Effector CD8-positive, alpha-beta T cell (primary cell): ENCODE measurements around the gene MAEA.
A peak's percentile ranks its signal among the peaks of the same experiment; 100 is the strongest.

Experiments used
- DNase-seq: peaks from one replicate; lab custom pipeline; 2025; lab: John Stamatoyannopoulos, UW

The MAEA gene

GRCh38 chr4:1353186-1354055 lies 63.7 kb downstream of the MAEA start:
- no peak for DNase-seq

- no peak for DNase-seq
Observed at GRCh38 chr4:1354136-1354982, 64.7 kb downstream of the MAEA start.

- no peak for DNase-seq
Observed at GRCh38 chr4:1354983-1355275, 65.2 kb downstream of the MAEA start.

GRCh38 chr4:1355378-1355777 lies 65.7 kb downstream of the MAEA start:
- DNase-seq = no peak

- DNase-seq = peak; percentile 23
Observed at GRCh38 chr4:1356181-1356998, 66.7 kb downstream of the MAEA start.

GRCh38 chr4:1357356-1358248 lies 67.9 kb downstream of the MAEA start:
- DNase-seq = no peak

GRCh38 chr4:1358421-1359143 lies 68.9 kb downstream of the MAEA start:
- no peak for DNase-seq

GRCh38 chr4:1359144-1359501 lies 69.4 kb downstream of the MAEA start:
- no peak for DNase-seq

GRCh38 chr4:1359976-1360375 lies 70.3 kb downstream of the MAEA start:
- DNase-seq = no peak

GRCh38 chr4:1360423-1361283 lies 71.0 kb downstream of the MAEA start:
- DNase-seq = no peak

- no peak for DNase-seq
Observed at GRCh38 chr4:1361431-1361830, 71.7 kb downstream of the MAEA start.

- DNase-seq = no peak
Observed at GRCh38 chr4:1362046-1362445, 72.4 kb downstream of the MAEA start.

GRCh38 chr4:1362521-1362920 lies 72.8 kb downstream of the MAEA start:
- no peak for DNase-seq

- DNase-seq = no peak
Observed at GRCh38 chr4:1363513-1363912, 73.8 kb downstream of the MAEA start.

- no peak for DNase-seq
Observed at GRCh38 chr4:1364217-1364616, 74.5 kb downstream of the MAEA start.

GRCh38 chr4:1364748-1365147 lies 75.1 kb downstream of the MAEA start:
- DNase-seq = no peak

- DNase-seq = no peak
Observed at GRCh38 chr4:1365271-1366178, 75.8 kb downstream of the MAEA start.

- no peak for DNase-seq
Observed at GRCh38 chr4:1366371-1367229, 76.9 kb downstream of the MAEA start.
